ENCODE data around the gene GIMAP4.
"Not testable (repeated sequence)": the region's sequence is repeated elsewhere in the genome, so short reads cannot be mapped to it uniquely, and the experiment has no call there.

The GIMAP4 gene

GRCh38 chr7:150580638-150581394 is 13.6 kb downstream of the GIMAP4 start:
- no peak for DNase-seq

- no peak for DNase-seq
These were observed 18.0 kb downstream of the GIMAP4 start for GRCh38 chr7:150585199-150585598.

- no peak for DNase-seq
These were observed 19.0 kb downstream of the GIMAP4 start for GRCh38 chr7:150586068-150586784.

- DNase-seq = no peak
These were observed 19.6 kb downstream of the GIMAP4 start for GRCh38 chr7:150586785-150587152.

GRCh38 chr7:150587551-150587950 is 20.4 kb downstream of the GIMAP4 start:
- no peak for DNase-seq

DNA sequence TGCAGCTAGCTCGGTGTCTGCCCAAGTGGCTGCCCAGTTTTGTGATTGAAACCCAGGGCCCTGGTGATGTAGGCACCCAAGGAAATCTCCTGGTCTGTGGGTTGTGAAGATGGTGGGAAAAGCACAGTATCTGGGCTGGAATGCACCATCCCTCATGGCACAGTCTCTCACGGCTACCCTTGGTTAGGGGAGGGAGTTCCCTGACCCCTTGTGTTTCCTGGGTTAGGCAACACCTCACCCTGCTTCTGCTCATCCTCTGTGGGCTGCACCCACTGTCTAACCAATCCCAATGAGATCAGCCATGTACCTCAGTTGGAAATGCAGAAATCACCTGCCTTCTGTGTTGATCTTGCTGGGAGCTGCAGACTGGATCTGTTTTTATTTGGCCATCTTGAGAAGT is 27.6 kb downstream of the GIMAP4 start:
- no peak for DNase-seq

DNA sequence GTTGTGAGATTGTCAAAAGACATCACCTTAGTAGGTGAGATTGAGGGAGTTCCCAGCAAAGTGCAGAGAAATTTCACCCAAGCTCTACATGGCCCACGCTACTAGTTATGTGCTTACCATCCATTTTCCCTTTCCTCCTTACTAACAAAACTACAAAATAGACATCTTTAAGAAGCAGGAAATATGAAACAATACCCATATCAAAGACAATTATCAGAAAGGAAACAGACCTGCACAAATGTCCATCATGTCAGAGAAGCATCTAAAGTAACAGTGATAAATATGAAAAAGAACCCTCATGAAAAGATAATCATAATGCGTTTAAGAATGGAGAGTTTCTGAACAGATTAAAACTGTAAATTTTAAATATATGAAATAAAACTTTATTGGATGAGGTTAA is 28.2 kb downstream of the GIMAP4 start:
- no peak for DNase-seq

- not testable (repeated sequence) for DNase-seq
These were observed 36.4 kb downstream of the GIMAP4 start for GRCh38 chr7:150603600-150603999.

DNA sequence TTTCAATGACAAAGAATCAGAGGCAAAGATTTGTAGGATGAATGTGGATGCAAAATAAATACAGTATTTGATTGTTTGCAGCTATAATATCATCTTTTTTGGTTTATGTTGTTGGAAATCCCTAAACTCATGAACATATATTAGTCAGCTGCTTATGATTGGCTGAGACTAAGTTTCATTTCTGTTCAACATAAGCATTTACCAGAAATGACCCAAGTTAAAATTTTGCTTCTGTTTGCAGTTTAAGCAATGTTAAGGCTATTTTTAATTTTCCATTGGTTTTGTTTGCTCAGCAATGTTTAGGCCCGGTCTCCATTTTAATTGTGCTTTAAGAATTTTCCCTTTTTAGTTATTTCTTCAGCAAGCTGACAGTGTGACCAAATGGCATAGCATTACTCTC is 43.0 kb downstream of the GIMAP4 start:
- DNase-seq = no peak

DNA sequence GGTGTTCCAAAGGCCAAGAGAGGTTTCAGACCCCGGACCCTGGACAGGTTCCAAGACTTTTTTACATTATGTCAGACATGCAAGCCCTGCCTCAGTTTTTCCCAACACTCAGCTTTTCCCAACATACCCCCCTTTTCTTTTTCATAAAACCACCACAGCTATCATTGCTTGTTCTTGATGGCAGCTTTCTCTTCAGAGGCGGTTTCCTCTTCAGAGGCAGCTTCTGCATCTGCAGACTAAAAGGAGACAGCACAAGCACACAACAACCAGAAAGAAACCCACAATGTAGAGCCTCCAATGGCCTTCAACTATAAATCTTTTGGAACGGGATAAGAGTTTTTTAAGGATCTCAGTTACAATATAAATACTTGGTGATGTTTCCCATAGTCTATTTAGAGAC is 45.7 kb downstream of the GIMAP4 start:
- DNase-seq = no peak

DNA sequence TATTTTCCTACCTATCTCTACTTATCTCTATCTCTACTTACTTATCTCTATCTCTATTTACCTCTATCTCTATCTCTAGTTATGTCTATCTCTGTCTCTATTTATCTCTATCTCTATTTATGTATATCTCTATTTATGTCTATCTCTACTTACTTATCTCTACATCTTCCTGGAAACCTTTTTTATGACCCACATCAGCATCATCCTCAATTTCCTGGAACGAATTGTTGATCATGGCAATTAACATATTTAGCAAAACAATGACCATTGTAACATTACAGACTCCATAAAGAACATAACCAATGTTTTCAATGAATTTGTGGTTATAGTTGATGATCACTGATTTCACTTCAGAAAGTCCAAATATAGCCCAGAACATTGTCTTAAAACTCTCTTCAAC is 46.7 kb downstream of the GIMAP4 start:
- DNase-seq = no peak

DNA sequence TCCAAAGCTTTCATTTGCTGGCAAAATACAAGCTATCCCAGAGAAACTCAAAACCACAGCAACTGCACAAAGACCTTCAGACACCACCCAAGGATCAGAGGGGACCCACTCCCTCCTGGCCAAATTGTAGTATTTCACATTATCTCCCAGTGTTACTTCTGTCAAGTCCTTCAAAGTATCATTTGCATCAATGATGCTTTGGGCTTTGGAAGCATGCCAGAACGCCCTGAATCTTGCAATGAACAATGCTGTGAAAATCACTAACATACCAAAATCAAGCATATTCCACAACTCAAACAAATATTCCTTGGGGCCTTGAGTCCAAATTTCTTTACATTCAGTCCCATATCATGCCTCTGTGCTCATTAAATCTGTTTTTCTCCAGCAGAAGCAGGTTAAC is 47.2 kb downstream of the GIMAP4 start:
- DNase-seq = not testable (repeated sequence)

DNA sequence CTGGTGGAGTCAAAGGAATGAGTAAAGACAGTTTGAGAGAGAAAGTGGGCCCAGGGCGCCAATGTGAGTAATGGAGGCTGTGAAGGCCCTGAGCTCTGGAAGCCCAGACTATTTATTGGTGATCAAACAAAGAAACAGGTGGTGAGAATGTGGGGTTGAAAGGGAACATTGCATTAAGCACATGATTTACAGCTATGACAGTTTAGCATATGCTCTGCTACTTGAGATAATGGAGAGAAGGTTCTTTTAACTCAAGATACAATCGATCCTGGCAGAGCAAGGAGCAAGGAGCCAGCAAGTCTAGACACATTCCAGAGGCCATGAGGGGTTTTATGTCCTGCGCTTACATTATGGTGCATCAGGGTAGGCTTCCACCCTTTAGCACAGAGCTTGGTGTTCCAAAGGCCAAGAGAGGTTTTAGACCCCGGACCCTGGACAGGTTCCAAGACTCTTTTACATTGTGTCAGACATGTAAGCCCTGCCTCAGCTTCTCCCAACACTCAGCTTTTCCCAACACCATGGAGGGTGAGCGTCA is 48.1 kb downstream of the GIMAP4 start:
- DNase-seq = not testable (repeated sequence)

DNA sequence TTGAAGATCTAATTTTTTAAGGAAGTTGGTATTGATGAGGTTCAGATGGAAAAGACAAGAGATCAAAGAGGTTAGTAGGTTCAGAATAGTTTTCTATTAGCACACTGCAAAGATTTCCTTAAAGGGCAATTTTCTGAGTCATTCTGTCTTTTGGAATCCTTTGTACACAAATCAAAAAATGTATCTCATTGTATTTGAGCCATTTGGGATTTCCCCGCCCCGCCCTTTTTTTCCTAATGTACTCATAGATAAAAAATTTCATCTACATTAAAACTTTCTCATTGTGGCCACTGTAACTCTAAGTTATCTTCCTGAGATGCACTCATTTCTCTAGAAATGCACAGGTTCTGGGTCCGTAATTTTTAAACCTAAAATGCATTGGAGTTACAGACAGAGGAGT is 52.9 kb downstream of the GIMAP4 start:
- no peak for DNase-seq

GRCh38 chr7:150620617-150621371 is 53.6 kb downstream of the GIMAP4 start:
- no peak for DNase-seq

- DNase-seq = no peak
These were observed 54.2 kb downstream of the GIMAP4 start for GRCh38 chr7:150621376-150621775.

All from NCI-H526 (cell line).